Cardiac muscle cell (in vitro differentiated cells and primary cell): ENCODE measurements around the gene DPYD. TPM values are rescaled to one million over a fixed set of nuclear protein-coding genes. Genes with fewer than 3 reads are reported as not detected.

Experiments used
- DNase-seq, 2 donors: peaks; one replicate each; pipeline versions ENCODE4 v3.0.0 to v3.0.0-alpha.2; 2010 to 2017; ENCODE audit warnings: low read depth in 1 of 2, low spot score in 1 of 2
- H3K27ac ChIP-seq: fragments of 200-600 bp; sonication (generic); 2 replicates; pipeline ENCODE4 v1.5.1; 2016
- H3K27me3 ChIP-seq: fragments of 200-600 bp; sonication (generic); 2 replicates; pipeline ENCODE4 v1.6.0; 2016; ENCODE audit warnings: control low read depth
- H3K36me3 ChIP-seq: fragments of 200-600 bp; sonication (generic); 2 replicates; pipeline ENCODE4 v1.5.1; 2016; ENCODE audit warnings: control low read depth
- H3K4me1 ChIP-seq: fragments of 200-600 bp; sonication (generic); 2 replicates; pipeline ENCODE4 v1.8.1; 2017; ENCODE audit warnings: low read depth, mild to moderate bottlenecking, mixed run types
- H3K4me3 ChIP-seq: fragments of 200-600 bp; sonication (generic); 2 replicates; pipeline ENCODE4 v1.5.1; 2016; ENCODE audit warnings: mild to moderate bottlenecking
- H3K9me3 ChIP-seq: fragments of 200-600 bp; sonication (generic); 2 replicates; pipeline ENCODE4 v1.5.1; 2017; ENCODE audit warnings: low read depth, mild to moderate bottlenecking, control low read depth
- polyA plus RNA-seq: library from polyadenylated mRNA; unstranded; fragments of >200 nt; fragmentation: Nextera tagmentation; extraction: Ambion mirVana; gene quantifications from 2 replicates; pipeline ENCODE4 v1.2.1, GENCODE V29; 2016
- total RNA-seq: library from RNA; depleted of rRNA; stranded (reverse); fragments of >200 nt; gene quantifications from 2 replicates; pipeline ENCODE4 v1.2.3, GENCODE V29; 2016
- TF ChIP-seq, protein P1 (sequence below): IDR thresholded peaks from 2 replicates; pipeline ENCODE4 v1.5.1; 2012; ENCODE audit warnings: low read depth, mild to moderate bottlenecking, low read length

The DPYD gene
- total and polyA plus RNA-seq, 2 experiments from 2014 or later: 0.66 to 2.0 TPM

DNA sequence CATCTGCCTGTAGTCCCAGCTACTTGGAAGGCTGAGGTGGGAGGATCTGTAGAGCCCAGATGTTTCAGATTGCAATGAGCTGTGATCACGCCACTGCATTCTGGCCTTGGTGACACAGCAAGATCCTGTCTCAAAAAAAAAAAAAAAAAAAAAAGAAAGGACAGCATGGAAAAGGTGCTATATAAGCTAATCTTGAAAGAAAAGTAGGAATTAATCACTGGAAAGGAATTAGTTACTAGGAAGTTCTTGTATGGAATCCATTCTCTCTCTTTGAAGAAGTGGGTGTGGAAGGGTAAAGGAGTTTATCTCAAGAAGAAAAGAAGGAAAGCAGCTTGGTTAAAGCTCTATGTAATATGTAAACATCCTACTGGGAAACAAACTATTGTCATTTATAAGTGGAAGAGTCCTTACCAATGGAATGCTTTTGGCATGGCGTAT lies 339.2 kb downstream of the DPYD start:
- Histone ChIP-seq H3K4me3 (no peak overlapping the region), H3K9me3 (no peaks in the 10 kb centered on the region), H3K27me3 (no peaks in the 10 kb centered on the region), H3K36me3 (no peaks in the 10 kb centered on the region), H3K4me1 (no peaks in the 10 kb centered on the region), H3K27ac (no peak overlapping the region)
- DNase-seq: no peak
- TF ChIP-seq, protein P1, sequence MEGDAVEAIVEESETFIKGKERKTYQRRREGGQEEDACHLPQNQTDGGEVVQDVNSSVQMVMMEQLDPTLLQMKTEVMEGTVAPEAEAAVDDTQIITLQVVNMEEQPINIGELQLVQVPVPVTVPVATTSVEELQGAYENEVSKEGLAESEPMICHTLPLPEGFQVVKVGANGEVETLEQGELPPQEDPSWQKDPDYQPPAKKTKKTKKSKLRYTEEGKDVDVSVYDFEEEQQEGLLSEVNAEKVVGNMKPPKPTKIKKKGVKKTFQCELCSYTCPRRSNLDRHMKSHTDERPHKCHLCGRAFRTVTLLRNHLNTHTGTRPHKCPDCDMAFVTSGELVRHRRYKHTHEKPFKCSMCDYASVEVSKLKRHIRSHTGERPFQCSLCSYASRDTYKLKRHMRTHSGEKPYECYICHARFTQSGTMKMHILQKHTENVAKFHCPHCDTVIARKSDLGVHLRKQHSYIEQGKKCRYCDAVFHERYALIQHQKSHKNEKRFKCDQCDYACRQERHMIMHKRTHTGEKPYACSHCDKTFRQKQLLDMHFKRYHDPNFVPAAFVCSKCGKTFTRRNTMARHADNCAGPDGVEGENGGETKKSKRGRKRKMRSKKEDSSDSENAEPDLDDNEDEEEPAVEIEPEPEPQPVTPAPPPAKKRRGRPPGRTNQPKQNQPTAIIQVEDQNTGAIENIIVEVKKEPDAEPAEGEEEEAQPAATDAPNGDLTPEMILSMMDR: no peak

DNA sequence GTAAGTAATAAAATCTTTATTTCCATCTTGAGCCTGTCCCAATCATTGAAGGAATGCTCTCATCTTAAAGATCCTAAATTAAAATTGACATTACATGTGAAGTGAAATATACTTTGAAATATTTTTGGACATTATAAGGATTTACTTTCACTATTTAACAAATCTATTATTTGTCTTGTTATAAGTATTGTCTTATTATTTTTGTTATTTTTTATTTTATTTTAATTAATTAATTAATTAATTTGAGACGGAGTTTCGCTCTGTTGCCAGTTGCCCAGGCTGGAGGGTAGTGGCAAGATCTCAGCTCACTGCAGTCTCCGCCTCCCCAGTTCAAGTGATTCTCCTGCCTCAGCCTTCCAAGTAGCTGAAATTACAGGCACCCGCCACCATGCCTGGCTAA lies 343.2 kb downstream of the DPYD start:
- no peaks in the 10 kb centered on the region for H3K4me1 ChIP-seq
- DNase-seq: no peak
- H3K36me3 ChIP-seq: no peaks in the 10 kb centered on the region
- H3K9me3 ChIP-seq: no peaks in the 10 kb centered on the region
- no peaks in the 10 kb centered on the region for H3K27me3 ChIP-seq
- H3K27ac ChIP-seq: no peak overlapping the region
- H3K4me3 ChIP-seq: no peak overlapping the region
- TF ChIP-seq, protein P1: no peak

DNA sequence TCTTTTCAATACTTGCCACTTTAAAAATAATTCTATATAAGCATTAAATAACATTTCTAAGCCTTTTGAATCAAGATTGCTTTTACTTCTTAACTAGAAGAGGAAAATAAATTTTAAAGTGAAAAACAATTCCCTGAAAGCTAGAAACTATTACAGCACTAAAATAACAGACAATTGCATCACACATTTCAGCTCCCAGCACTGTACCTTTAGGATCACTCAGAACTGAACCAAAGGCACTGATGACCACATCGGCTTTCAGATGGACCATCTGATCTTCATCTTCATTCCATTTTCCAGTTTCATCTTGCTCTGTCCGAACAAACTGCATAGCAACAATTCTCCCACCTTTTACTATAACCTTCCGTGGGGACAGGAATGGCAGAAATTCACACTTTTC lies 347.3 kb downstream of the DPYD start:
- DNase-seq: peak in 1 of 2 donors; percentile 29
- H3K4me1 ChIP-seq: no peaks in the 10 kb centered on the region
- H3K4me3 ChIP-seq: no peak overlapping the region
- H3K9me3 ChIP-seq: no peaks in the 10 kb centered on the region
- no peaks in the 10 kb centered on the region for H3K36me3 ChIP-seq
- TF ChIP-seq, protein P1: no peak
- no peaks in the 10 kb centered on the region for H3K27me3 ChIP-seq
- H3K27ac ChIP-seq: no peak overlapping the region

DNA sequence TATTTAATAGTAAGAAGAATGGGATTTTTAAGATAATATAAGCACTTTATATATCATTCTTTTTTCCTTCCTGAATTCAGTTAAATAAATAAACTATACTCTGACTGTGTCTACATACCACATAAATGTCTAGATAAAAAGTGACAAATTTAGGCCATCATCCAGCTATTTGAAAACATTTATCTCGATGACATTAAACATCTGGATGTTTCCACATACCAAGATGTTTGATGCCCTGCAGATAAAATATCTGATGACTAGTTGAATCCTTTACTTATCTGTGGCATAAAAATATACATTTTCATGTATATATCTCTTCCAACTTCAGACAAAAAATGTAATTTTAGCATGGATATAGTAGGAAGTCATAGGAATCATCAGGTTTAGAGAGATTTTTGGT lies 348.3 kb downstream of the DPYD start:
- peak in 1 of 2 donors; percentile 24 for DNase-seq
- no peaks in the 10 kb centered on the region for H3K27me3 ChIP-seq
- no peaks in the 10 kb centered on the region for H3K36me3 ChIP-seq
- H3K4me3 ChIP-seq: no peak overlapping the region
- H3K27ac ChIP-seq: no peak overlapping the region
- TF ChIP-seq, protein P1: no peak
- no peaks in the 10 kb centered on the region for H3K9me3 ChIP-seq
- no peaks in the 10 kb centered on the region for H3K4me1 ChIP-seq

DNA sequence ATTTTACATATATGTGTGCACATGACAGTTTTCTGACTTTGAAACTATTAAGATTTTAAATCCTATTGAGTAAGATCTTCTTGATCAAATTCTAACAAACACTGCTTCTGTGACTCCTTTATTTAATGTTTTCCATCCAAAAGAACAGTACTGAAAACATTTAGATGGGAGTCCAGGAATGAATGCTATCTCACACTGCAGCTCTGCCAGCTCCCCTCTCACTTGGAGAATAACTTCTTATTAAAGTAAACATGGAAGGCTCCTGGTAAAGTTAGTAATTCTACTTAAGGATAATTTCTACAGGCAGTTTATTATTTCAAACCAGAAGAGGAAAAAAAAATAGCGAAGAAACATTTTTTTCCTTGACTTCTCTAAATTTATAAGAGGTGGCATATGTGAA lies 349.1 kb downstream of the DPYD start:
- TF ChIP-seq, protein P1: no peak
- Histone ChIP-seq H3K9me3 (no peaks in the 10 kb centered on the region), H3K27ac (no peak overlapping the region), H3K4me3 (no peak overlapping the region), H3K36me3 (no peaks in the 10 kb centered on the region), H3K27me3 (no peaks in the 10 kb centered on the region), H3K4me1 (no peaks in the 10 kb centered on the region)
- DNase-seq: peak in 1 of 2 donors; percentile 17

DNA sequence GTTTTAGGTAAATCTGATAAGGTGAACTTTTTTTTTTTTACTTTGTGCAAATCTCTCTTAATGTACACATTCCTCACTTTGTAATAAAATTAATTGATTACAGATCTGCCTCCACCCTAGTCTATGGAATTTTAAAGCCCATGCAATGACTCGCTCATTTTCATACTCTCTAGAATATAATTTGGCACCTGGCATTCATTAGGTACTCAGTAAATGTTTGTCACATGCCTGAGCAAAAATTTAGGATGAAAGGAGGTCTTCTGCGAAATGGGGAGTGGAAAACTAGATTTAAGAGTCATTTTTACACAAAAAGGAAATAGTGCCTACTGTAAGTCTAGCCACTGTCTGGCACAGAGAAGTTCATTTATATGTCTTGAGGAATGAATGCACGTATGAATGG lies 350.1 kb downstream of the DPYD start:
- H3K27ac ChIP-seq: no peak overlapping the region
- H3K36me3 ChIP-seq: no peaks in the 10 kb centered on the region
- H3K4me3 ChIP-seq: no peak overlapping the region
- TF ChIP-seq, protein P1: no peak
- DNase-seq: no peak
- H3K9me3 ChIP-seq: no peaks in the 10 kb centered on the region
- no peaks in the 10 kb centered on the region for H3K4me1 ChIP-seq
- H3K27me3 ChIP-seq: no peaks in the 10 kb centered on the region
